Calu3 (cell line): ENCODE results near the gene OGDH. TPM values are rescaled to one million over a fixed set of nuclear protein-coding genes. Genes with fewer than 3 reads are reported as not detected.

Experiments
- BruUV-seq: library from RNA; stranded (reverse); fragments of 400-500 nt; replicated peaks from 2 replicates; lab custom pipeline; 2021; lab: Mats Ljungman, UMichigan
- CTCF ChIA-PET: fragments of 300-600 bp; sonication (Branson Sonifier 250); formaldehyde crosslinking; loops from one replicate; lab custom pipeline; 2022; ENCODE audit warnings: antibody characterized with exemption; lab: Charles Lee
- DNase-seq: peaks from one replicate; pipeline ENCODE4 v3.0.0; 2022
- H3K27ac Mint-ChIP-seq: one replicate; pipeline ENCODE4 v1.8.0; 2022; ENCODE audit warnings: mixed read lengths; ENCODE audit not compliant: unreplicated experiment
- H3K27me3 Mint-ChIP-seq: one replicate; pipeline ENCODE4 v1.8.0; 2022; ENCODE audit warnings: mixed read lengths; ENCODE audit not compliant: unreplicated experiment
- H3K36me3 Mint-ChIP-seq: one replicate; pipeline ENCODE4 v1.8.0; 2022; ENCODE audit warnings: mild to moderate bottlenecking, moderate library complexity, mixed read lengths; ENCODE audit not compliant: insufficient read depth, unreplicated experiment
- H3K4me1 Mint-ChIP-seq: one replicate; pipeline ENCODE4 v1.8.0; 2022; ENCODE audit warnings: mild to moderate bottlenecking, low read depth, mixed read lengths; ENCODE audit not compliant: unreplicated experiment
- H3K4me3 Mint-ChIP-seq: one replicate; pipeline ENCODE4 v1.8.0; 2022; ENCODE audit warnings: mild to moderate bottlenecking, low read depth, moderate library complexity, mixed read lengths; ENCODE audit not compliant: unreplicated experiment
- H3K9me3 Mint-ChIP-seq: one replicate; pipeline ENCODE4 v1.8.0; 2022; ENCODE audit warnings: low read depth, mixed read lengths; ENCODE audit not compliant: unreplicated experiment
- CTCF ChIP-seq: fragments of 200-600 bp; IDR thresholded peaks from one replicate; pipeline ENCODE4 v1.8.0; 2022; ENCODE audit warnings: antibody characterized with exemption; ENCODE audit not compliant: unreplicated experiment
- intact Hi-C: fragments of 100-400 bp; cut with micrococcal nuclease; formaldehyde crosslinking; loops from one replicate; pipeline ENCODE4 v1.10.0; 2022; ENCODE audit not compliant: unreplicated experiment
- total RNA-seq: library from RNA; stranded (reverse); gene quantifications from 2 replicates; pipeline ENCODE4 v1.2.3, GENCODE V29; 2022

The OGDH gene
- total RNA-seq, 1 experiment from 2014 or later, result 100 TPM

GRCh38 chr7:44736896-44737295 lies 130.5 kb downstream of the OGDH start:
- DNase-seq, result no peak
- intact Hi-C loops, result no loop called here
- H3K27ac Mint-ChIP-seq, result peak overlapping the region; percentile 14
- BruUV-seq, result no TSS peak
- H3K9me3 Mint-ChIP-seq, result no peaks in the 10 kb centered on the region
- CTCF ChIA-PET, result interaction anchor here (0.6 kb wide), 2 partner anchors 1077 to 1514 kb away, joined by 3 to 4 read pairs; no protein-coding TSS in a partner anchor
- H3K36me3 Mint-ChIP-seq, result peaks cover 14% of the 10 kb centered on the region
- peaks cover 38% of the 10 kb centered on the region for H3K4me1 Mint-ChIP-seq
- no peaks in the 10 kb centered on the region for H3K27me3 Mint-ChIP-seq
- H3K4me3 Mint-ChIP-seq, result no peak overlapping the region
- TF ChIP-seq CTCF, result no peak

GRCh38 chr7:44738051-44738723 lies 131.8 kb downstream of the OGDH start:
- Mint-ChIP-seq H3K9me3 (no peaks in the 10 kb centered on the region), H3K27ac (no peak overlapping the region), H3K27me3 (no peaks in the 10 kb centered on the region), H3K36me3 (peaks cover 14% of the 10 kb centered on the region), H3K4me3 (no peak overlapping the region), H3K4me1 (peaks cover 38% of the 10 kb centered on the region)
- CTCF ChIA-PET, result interaction anchor here (0.7 to 0.9 kb wide), 2 partner anchors 10 to 251 kb away, joined by 3 to 10 read pairs; no protein-coding TSS in a partner anchor
- intact Hi-C loops, result no loop called here
- BruUV-seq, result no TSS peak
- DNase-seq, result no peak
- TF ChIP-seq CTCF, result no peak

- Mint-ChIP-seq H3K27me3 (no peaks in the 10 kb centered on the region), H3K27ac (no peak overlapping the region), H3K9me3 (no peaks in the 10 kb centered on the region), H3K36me3 (peaks cover 14% of the 10 kb centered on the region), H3K4me3 (no peak overlapping the region), H3K4me1 (peaks cover 43% of the 10 kb centered on the region)
- no peak for TF ChIP-seq CTCF
- no TSS peak for BruUV-seq
- no peak for DNase-seq
- CTCF ChIA-PET, result interaction anchor here (0.7 to 0.9 kb wide), 2 partner anchors 9 to 250 kb away, joined by 3 to 10 read pairs; no protein-coding TSS in a partner anchor
- intact Hi-C loops, result no loop called here
These were observed 132.6 kb downstream of the OGDH start for GRCh38 chr7:44738876-44739665.

- BruUV-seq, result no TSS peak
- DNase-seq, result no peak
- CTCF ChIA-PET, result no interaction called here
- Mint-ChIP-seq H3K9me3 (no peaks in the 10 kb centered on the region), H3K27ac (no peak overlapping the region), H3K4me3 (no peak overlapping the region), H3K36me3 (peaks cover 8% of the 10 kb centered on the region), H3K4me1 (peaks cover 36% of the 10 kb centered on the region), H3K27me3 (no peaks in the 10 kb centered on the region)
- intact Hi-C loops, result no loop called here
- TF ChIP-seq CTCF, result no peak
These were observed 133.6 kb downstream of the OGDH start for GRCh38 chr7:44740055-44740454.
